Measurements from ENCODE around the gene CDK2. TPM values are rescaled to one million over a fixed set of nuclear protein-coding genes. Genes with fewer than 3 reads are reported as not detected.

Gene CDK2
- total and polyA plus RNA-seq, 9 of the 15 experiments (the other 6 are each of a cell fraction or from before 2014, with no cell fraction given), result 17.4 to 213 (median 109) TPM

- TF ChIP-seq ZNF407 (IDR thresholded peaks at IDR 0.05; ENCODE audit: low read depth), result 0 out of 2 replicates have a peak, but pooled peaks have one; percentile 16
- TF ChIP-seq NFRKB (IDR thresholded peaks at IDR 0.05; ENCODE audit: low read depth), result peak; percentile 84; the same call in 1 of the 2 replicates
- no peak for TF ChIP-seq SNRNP70 (optimal IDR thresholded peaks at IDR 0.05; ENCODE audit: low read depth, low read length)
- TF ChIP-seq POLR2AphosphoS5 (IDR thresholded peaks at IDR 0.05; ENCODE audit: control insufficient read depth, insufficient read depth, low read depth, low read length), result 0 out of 2 replicates have a peak, but pooled peaks have one; percentile 39
- no peak; the same call in 1 of the 2 replicates for TF ChIP-seq NFE2 (IDR thresholded peaks at IDR 0.05; ENCODE audit: low read depth)
- TF ChIP-seq ZBTB11 (CRISPR knock-in tag; IDR thresholded peaks at IDR 0.05), result 0 out of 6 replicates have a peak, but pooled peaks of 1 of the 3 experiments have one; percentile 24
- no peak for TF ChIP-seq KLF10 (CRISPR knock-in tag; IDR thresholded peaks at IDR 0.05)
- TF ChIP-seq UBTF (IDR thresholded peaks at IDR 0.05; ENCODE audit: borderline replicate concordance in 1 of 2, low read depth in 2 of 2, low read length in 2 of 2), result peak; percentile 62; a peak in 2 of 4 replicates
- TF ChIP-seq GATAD2A (IDR thresholded peaks at IDR 0.05), result peak; percentile 81; the same call in 1 of the 2 replicates
Observed at GRCh38 chr12:55926738-55927587, 39.7 kb upstream of the CDK2 start (continued).
